SU-DHL-6 (cell line): ENCODE measurements around the gene FRMPD2.

Experiments
- CTCF ChIP-seq: fragments of 200-600 bp; sonication (generic); IDR thresholded peaks from one replicate; pipeline ENCODE4 v1.5.1; 2017; ENCODE audit warnings: antibody characterized with exemption, mild to moderate bottlenecking, low read length, moderate library complexity; ENCODE audit not compliant: insufficient read depth, poor library complexity, severe bottlenecking
- EZH2phosphoT487 ChIP-seq: fragments of 200-600 bp; sonication (generic), shearing (Covaris generic); conservative IDR thresholded peaks from 2 replicates; pipeline ENCODE4 v1.6.1; 2018; ENCODE audit warnings: mild to moderate bottlenecking, antibody characterized with exemption, low read length, moderate library complexity, mixed read lengths

GRCh38 chr10:48282829-48283228, 8.3 kb upstream of the FRMPD2 start:
- TF ChIP-seq CTCF (no peak), EZH2phosphoT487 (no peak)
